ENCODE results near the gene GGCT.
A peak's percentile ranks its signal among the peaks of the same experiment; 100 is the strongest.
"Not testable (repeated sequence)": the region's sequence is repeated elsewhere in the genome, so short reads cannot be mapped to it uniquely, and the experiment has no call there.

GGCT gene

GRCh38 chr7:30528779-30529178, 24.1 kb upstream of the GGCT start:
- H3K4me3 ChIP-seq (replicated peaks; ENCODE audit: low read depth, low read length), result no peak overlapping the region
- no peak for TF ChIP-seq CTCF (IDR thresholded peaks at IDR 0.05; ENCODE audit: low read length, missing control alignments)
- no peak for DNase-seq (ENCODE audit: low read depth)

GRCh38 chr7:30527297-30527696, 22.7 kb upstream of the GGCT start:
- not testable (repeated sequence) for H3K4me3 ChIP-seq (replicated peaks; ENCODE audit: low read depth, low read length); DNase-seq (ENCODE audit: low read depth)

GRCh38 chr7:30526163-30526562, 21.5 kb upstream of the GGCT start:
- H3K4me3 ChIP-seq (replicated peaks; ENCODE audit: low read depth, low read length), result no peak overlapping the region
- no peak for TF ChIP-seq CTCF (IDR thresholded peaks at IDR 0.05; ENCODE audit: low read length, missing control alignments)
- DNase-seq (ENCODE audit: low read depth), result no peak

- no peak overlapping the region for H3K4me3 ChIP-seq (replicated peaks; ENCODE audit: low read depth, low read length)
- DNase-seq (ENCODE audit: low read depth), result no peak
- TF ChIP-seq CTCF (IDR thresholded peaks at IDR 0.05; ENCODE audit: low read length, missing control alignments), result no peak
Measured at GRCh38 chr7:30525429-30525828, 20.8 kb upstream of the GGCT start.

GRCh38 chr7:30524545-30524944, 19.9 kb upstream of the GGCT start:
- H3K4me3 ChIP-seq (replicated peaks; ENCODE audit: low read depth, low read length), result no peak overlapping the region
- no peak for TF ChIP-seq CTCF (IDR thresholded peaks at IDR 0.05; ENCODE audit: low read length, missing control alignments)
- DNase-seq (ENCODE audit: low read depth), result no peak

GRCh38 chr7:30523466-30523865, 18.8 kb upstream of the GGCT start:
- TF ChIP-seq CTCF (IDR thresholded peaks at IDR 0.05; ENCODE audit: low read length, missing control alignments), result no peak
- no peak overlapping the region for H3K4me3 ChIP-seq (replicated peaks; ENCODE audit: low read depth, low read length)
- no peak for DNase-seq (ENCODE audit: low read depth)

- no peak overlapping the region for H3K4me3 ChIP-seq (replicated peaks; ENCODE audit: low read depth, low read length)
- no peak for TF ChIP-seq CTCF (IDR thresholded peaks at IDR 0.05; ENCODE audit: low read length, missing control alignments)
- DNase-seq (ENCODE audit: low read depth), result no peak
Measured at GRCh38 chr7:30522159-30522558, 17.5 kb upstream of the GGCT start.

GRCh38 chr7:30521532-30521931, 16.9 kb upstream of the GGCT start:
- TF ChIP-seq CTCF (IDR thresholded peaks at IDR 0.05; ENCODE audit: low read length, missing control alignments), result no peak
- no peak overlapping the region for H3K4me3 ChIP-seq (replicated peaks; ENCODE audit: low read depth, low read length)
- peak; percentile 70 for DNase-seq (ENCODE audit: low read depth)
